HG03521 (cell line): Measurements from ENCODE around the gene FBXL4.
"Not testable (repeated sequence)": the region's sequence is repeated elsewhere in the genome, so short reads cannot be mapped to it uniquely, and the experiment has no call there.

ENCODE experiments used
- ATAC-seq: cut with Tn5 transposase; IDR thresholded peaks from one replicate; pipeline ENCODE4 v1.9.1; 2021; ENCODE audit warnings: mild to moderate bottlenecking, moderate library complexity; ENCODE audit not compliant: unreplicated experiment

The FBXL4 gene

DNA sequence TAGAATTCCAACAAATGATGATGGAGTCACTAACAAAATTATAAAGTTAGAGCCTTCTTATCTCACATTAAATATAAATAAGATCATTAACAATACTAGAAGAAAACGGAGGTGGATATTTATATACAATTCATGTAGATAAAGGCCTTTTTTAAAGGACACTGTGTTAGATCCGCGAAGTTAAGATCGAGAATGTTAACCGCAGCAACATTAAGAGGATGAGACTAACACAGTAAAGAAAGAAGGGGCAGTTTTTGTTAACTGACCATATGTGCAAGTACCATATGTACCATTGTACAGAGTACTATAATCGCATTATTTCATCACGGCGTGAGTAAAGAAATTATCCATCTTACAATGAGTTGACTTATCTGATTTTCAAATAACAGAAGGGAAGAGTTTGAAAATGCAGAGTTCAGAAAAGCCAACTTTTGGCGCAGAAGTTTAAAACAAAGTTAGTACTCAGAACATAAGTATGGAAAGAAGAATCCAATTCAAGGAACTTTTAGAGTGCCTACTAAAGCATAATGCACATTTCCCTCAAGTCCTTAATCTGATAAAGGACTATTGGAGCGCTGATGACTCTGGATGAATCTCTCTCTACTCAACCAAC, 1.4 kb downstream of the FBXL4 start:
- ATAC-seq, result no peak

DNA sequence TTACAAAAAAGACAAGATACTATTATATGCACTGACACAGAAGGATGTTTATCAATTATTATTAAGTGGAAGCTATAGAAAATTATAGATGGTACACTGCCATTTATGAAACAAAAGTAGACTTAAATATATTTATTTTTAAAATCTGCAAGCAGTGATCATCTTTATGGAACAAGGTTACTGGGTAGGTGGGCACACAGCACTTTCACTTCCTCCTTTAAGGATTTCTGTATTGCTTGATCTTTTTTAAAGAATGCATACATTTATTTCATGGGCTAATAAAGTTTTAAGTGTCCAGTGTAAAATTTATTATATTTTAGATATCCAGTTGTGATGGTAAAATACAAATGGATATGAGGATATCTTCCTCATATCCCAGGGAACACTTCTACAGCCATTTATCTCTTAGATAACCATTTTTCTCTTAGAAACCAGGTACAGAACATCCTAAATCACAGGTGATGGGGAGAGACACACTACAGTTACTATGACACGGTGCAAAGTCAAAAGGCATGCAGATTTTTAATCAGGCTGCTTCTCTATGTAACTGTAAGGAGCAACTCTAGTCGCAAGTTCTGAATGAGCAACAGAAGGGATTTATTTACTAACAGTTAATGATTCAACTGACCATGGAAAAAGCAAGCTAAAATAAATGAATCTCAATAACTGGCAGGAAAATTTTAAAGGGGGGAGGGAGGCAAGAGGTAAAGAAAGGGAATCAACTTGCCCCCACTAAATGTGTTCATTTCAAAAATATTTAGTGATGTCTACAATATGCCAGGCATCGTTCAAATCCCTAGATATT, 2.2 kb downstream of the FBXL4 start:
- no peak for ATAC-seq

DNA sequence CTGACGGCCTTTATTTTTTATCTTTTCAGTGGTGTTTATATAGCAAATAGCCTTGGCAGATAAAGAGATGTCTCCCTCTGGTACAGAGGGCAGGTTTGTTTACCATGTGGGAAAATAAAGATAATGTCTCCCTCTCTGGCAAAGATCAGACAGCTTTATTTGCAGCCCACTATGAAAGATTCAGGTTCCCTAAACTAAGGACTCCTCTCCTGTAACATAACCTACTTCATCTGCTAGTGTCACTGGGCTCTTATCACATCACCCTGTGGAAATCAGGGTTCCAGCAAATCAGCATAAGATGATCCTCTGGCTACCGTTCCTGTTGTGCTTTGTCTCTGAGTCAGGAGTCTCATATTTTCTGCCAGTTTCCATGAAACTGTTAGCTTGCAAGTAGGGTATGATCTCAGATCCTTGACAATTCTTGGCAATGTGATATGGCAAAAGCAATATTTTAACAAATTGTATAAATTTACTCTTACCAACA, 3.1 kb downstream of the FBXL4 start:
- no peak for ATAC-seq

DNA sequence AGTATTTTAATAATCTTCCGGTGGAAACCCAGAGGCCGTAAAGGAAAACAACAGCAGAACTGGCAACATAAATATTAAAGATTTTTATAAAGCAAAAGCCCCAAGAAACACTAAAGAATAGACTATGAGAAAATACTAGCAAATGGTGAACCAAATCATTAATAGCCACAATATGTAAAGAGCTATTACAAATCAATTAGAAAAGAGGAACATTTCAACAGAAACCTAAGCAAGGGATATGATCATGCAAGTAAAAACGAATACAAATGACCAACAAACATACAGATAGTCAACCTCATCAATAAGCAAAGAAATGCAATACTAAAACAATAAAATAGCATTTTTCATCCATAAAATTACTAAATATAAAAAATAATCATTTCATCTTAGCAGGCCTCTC, 3.6 kb downstream of the FBXL4 start:
- no peak for ATAC-seq

DNA sequence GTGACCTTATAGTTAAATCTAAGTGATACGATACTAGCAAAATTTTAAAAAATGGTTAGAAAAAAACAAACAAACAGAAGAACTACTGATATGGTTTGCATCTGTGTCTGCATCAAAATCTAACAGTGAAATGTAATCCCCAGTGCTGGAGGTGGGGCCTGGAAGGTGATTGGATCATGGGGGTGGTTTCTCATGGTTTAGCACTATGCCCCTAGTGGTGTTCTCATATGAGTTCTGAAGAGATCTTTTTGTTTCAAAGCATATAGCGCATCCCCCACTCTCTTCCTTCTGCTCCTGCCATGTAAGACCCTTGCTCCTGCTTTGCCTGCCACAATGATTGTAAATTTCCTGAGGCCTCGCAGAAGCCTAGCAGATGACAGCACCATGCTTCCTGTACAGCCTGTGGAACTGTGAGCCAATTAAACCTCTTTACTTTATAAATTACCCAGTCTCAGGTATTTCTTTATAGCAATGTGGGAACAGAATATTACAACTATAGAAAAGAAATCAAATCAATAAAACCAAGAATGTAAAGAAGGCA, 5.4 kb downstream of the FBXL4 start:
- no peak for ATAC-seq

DNA sequence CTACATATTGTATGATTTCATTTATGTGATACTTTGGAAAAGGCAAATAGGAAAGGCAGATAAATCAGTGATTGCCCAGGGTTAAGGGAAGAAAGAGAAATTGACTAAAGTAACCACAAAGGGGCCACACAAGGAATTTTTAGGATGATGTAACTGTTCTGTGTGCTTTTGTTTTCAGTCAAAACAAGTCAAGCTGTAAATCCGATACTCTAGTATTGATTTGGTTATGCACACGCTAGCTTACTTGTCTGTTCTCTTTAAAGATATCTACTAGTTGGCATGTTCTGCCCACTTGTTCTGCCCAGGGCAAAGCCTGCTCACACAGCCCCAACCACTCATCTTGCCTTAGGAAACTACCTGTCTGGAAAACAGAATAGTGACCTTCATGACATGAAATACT, 6.4 kb downstream of the FBXL4 start:
- no peak for ATAC-seq

DNA sequence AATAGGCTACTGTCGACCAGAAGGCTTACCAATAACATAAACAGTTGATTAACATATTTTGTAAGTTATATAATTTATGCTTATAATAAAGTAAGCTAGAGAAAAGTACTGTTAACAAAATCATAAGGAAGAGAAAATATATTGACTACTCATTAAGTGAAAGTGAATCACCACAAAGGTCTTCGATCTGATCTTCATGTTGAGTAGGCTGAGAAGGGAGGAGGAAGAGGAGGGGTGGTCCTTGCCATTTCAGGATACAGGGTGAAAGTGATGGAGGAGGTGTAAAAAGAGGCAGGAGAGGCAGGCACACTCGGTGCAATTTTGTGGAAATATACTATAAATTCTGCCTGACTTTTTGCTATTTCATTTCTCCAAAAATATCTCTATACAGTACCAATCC, 10.4 kb downstream of the FBXL4 start:
- ATAC-seq, result no peak

DNA sequence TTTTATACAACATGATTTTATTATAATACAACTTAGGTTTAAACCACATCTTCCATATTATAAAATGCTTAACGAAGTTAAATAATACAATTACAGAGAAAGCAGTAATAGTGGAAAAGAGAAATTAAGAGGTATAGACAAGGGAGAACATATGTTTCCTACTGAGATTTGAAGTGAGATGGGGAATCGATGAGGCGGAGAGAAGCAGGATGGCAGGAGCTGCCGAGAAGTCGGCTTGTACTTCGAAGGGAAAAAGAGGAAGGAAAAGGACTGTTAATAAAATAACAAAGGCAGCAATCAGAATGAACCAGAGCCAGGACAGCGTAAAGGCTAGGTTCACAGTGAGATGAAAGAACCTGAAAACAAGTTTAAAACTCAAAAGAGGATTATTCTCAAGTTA, 15.4 kb downstream of the FBXL4 start:
- no peak for ATAC-seq

DNA sequence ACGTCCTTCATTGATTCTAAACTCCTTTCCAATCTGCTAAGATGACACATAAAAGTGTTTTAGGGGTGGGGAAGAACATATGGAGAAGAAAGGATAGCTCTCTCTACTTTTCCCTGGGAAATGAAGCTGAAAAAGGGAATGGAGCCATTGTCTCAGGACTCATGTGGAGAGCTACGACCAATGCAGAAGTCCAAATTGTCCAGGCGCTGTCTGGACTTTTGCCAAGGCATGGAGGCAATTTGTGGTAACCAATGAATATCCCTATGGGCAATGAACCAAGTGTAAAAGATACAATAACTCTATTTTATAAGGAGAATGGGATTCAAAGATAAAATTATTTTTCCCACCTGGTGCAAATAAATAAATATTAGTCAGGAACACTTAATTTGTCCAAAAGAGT, 16.1 kb downstream of the FBXL4 start:
- no peak for ATAC-seq

DNA sequence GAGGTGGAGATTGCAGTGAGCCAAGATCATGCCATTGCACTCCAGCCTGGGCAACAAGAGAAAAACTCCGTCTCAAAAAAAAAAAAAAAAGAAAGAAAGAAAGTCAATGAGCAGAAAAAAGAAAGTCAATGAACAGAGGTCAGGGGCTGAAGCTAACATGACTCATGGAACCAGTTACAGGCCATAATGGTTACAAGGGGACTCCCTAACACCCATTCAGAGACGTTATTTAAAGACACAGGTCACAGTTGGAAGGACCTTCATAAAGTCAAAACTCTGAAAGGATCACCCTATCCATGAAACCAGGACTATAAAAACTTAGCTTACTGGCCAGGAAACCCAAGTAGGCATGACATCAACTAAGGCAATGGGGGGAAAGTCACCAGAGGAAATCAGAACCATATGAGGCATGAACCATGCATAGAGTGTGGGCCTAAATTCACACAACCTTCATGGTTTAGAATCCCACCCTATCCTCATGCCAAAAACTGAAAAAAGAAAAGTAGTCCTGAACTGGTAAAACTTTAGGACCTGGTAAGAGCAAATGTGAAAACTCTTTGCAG, 18.2 kb downstream of the FBXL4 start:
- no peak for ATAC-seq

DNA sequence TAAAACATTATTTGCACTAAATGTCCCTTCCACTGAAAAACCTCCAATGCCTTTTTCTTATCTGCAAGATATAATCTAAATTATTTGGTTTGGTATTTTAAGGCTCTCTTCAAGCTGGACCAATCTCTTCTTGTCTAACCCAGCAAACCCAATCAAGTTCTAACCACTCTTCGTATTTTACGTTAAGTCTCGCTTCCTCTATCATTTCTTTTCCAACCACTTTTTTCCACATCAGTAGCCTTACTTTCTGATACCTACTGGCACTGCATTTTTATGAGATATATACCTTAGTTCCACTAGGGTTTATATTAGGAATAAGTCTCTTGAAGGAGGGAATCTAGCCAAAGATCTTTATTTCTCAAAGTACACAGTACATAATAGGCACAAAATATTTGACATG, 19.1 kb downstream of the FBXL4 start:
- no peak for ATAC-seq

DNA sequence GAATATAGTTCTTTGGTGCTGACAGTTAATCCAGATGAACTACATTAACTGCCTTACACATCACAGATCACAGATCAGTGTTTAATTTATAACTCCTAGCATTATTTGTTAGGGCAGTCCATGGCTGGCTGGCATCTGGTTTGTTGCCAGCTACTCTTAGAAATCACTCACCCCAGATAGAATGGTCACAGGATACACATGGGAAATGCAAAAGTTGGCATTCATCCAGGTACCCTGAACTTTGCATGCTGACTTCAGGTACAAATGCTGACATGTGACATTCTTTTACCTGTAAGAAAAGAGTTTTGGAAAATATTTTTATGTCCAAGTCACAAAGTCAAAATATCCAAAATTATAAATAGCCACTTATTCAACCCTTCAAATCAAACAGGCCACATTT, 20.2 kb downstream of the FBXL4 start:
- no peak for ATAC-seq

DNA sequence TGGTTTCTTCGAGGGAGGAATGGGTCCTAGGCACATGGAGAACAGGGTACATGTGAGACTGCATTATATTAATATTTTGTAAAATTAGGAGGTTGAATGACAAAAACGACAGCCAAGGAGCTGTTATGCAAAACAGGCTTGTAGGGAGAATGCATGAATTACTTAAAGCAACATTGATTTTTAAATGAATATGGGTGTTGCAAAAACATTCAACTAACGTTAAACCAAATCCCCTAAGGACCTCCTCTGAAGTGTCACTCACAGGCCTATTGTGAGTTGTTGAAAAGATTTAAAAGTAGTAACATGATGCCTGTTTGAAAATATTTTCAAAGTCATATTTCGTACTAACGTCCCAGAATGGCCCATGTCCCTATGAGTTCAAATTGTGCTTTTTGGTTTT, 21.9 kb downstream of the FBXL4 start:
- no peak for ATAC-seq

DNA sequence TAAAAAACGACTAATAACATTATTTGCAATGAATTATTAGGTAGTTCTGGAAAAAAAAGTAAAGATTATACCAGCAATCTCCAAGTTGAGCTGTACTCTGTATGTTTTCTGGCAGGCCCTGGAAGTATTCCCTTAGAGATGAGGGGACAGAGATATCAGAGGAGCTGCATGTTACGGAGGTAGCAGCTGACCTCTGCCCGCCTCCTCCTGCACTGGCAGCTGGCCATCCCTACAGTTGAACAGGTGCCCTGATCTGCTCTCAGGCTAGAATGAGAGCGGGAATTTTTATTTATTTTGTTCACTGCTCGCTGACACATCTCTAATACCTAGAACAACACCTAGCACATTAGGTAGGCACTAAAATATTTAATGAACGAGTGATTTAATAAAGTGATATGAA, 23.1 kb downstream of the FBXL4 start:
- ATAC-seq, result no peak

DNA sequence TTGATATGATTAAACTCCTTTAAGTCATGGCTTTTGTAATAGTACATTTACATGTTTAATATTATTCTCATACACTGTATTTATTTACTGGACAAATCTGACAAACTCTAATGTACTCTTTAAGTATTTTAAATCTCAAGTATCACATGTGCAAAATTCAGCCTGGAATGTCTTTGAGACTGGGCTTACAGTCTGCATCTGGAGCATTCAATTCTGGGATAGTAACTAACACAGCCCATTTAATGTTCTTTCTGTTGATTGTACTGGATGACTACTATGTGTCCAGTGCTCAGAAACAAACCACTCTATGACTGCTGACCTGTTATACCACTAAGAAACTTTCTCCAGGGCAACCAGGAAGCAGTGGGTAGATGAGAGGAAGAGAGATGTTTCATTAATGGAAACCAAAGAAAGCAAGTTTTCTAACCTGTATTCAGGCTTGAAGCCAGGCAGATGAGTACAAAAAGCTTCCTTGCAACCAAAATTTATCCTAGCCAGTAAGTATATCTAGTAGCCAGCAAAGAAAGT, 26.8 kb downstream of the FBXL4 start:
- peak; percentile 93 for ATAC-seq

DNA sequence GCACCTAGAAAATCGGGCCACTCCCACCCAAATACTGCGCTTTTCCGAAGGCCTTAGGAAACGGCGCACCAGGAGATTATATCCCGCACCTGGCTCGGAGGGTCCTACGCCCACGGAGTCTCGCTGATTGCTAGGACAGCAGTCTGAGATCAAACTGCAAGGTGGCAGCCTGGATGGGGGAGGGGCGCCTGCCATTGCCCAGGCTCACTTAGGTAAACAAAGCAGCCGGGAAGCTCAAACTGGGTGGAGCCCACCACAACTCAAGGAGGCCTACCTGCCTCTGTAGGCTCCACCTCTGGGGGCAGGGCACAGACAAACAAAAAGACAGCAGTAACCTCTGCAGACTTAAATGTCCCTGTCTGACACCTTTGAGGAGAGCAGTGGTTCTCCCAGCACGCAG, 36.8 kb downstream of the FBXL4 start:
- not testable (repeated sequence) for ATAC-seq

DNA sequence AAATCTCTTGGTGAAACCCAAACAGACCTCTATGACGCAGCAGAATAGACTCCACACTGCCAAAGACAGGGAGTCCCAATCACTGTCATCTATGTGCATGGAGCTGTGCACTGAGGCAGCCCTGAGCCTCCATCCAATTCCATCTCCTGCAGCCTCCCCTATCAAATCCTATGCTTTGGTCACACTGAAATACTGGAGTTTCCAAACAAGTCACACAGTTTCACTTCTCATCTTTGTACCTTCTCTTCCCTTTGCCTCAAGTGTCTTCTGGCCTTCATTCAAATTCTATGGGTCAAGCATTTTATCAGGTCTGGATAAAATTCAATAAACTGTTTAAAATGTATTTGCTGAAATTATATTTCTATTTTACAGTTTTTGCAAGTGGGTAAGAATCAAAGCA, 38.5 kb downstream of the FBXL4 start:
- no peak for ATAC-seq

DNA sequence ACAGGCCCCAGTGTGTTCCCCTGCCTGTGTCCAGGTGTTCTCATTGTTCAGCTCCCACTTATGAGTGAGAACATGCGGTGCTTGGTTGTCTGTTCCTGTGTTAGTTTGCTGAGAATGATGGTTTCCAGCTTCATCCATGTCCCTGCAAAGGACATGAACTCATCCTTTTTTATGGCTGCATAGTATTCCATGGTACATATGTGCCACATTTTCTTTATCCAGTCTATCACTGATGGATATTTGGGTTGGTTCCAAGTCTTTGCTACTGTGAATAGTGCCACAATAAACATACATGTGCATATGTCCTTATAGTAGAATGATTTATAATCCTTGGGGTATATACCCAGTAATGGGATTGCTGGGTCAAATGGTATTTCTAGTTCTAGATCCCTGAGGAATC, 41.4 kb downstream of the FBXL4 start:
- not testable (repeated sequence) for ATAC-seq

DNA sequence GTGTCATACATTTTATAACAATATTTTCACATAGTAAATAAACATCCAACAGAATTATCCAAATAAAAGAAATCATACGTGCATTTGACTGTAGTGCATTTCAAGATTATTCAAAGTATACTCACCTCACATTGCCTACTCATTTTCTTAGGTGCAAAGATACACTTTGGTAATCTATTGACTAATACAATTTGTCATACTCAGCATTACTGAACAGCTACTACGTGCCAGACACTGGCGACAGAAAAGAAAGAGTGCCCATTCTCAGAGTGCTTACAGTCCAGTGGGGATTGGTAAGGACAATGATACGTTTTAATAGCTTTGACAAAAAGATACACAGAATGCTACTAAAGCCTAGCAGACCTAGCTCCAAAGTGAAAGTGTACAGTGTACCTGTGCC, 42.0 kb downstream of the FBXL4 start:
- ATAC-seq, result no peak

DNA sequence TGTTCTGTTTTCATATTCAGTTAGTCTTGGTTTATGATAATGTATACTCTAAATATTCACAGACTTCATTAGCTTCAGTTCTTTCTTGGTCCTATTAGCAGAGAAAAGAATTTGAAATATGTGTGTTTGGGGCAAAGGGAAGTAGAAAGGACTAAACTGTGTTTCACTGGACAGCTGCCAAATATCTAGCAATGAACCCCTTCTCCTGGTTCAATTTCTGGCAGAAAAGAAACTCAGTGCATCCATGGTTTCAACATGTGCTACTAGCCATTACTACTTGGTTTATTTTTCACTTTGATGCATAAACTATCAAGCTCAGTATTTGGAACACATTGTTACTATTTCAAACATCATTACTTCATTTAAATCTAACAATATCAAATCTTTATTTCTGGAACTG, 43.6 kb downstream of the FBXL4 start:
- no peak for ATAC-seq

DNA sequence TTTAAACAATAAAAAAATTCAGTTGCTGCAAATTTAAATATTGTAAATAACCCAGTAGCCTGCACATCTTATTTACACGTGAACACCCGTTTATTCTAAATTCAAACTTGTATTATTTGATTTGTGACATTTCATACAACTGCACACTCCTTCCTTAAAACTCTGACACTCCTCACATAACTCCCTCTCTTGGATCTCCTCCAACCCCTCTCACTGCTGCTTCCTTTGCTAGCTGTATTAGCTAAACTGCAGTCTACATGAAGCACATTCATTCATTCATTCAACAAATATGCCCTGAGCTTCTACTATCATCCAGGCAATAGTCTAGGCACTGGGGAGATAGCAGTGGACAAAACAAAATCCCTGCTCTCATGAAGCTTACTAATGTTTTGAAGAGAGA, 47.0 kb downstream of the FBXL4 start:
- ATAC-seq, result no peak

DNA sequence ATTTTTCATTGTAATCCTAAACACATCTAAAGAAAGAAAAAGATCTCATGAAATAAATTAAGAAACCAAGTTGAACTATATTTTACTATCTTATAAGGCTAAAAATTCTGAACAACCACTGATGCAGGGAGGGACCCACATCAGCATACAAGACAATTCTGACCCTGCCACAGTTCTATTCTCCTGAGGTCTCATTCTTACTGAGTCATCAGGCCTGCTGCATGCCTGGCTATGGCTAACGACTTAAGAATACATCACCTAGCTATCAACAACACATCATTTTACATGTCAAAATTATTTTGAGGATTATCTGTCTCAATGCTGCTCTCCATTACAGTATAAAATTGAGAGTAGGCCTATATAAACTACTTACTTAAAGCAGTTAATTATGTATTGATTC, 52.9 kb downstream of the FBXL4 start:
- ATAC-seq, result no peak
